PC-3 (cell line): ENCODE data around the gene OR8B8. TPM values are rescaled to one million over a fixed set of nuclear protein-coding genes. Genes with fewer than 3 reads are reported as not detected.

Source experiments
- ATAC-seq: fragments of 200-7000 bp; cut with Tn5 transposase; 2 replicates; pipeline ENCODE4 v1.9.1; 2020; ENCODE audit warnings: mild to moderate bottlenecking, moderate library complexity
- BruUV-seq: library from RNA; stranded (reverse); fragments of 400-500 nt; replicated peaks from 2 replicates; lab custom pipeline; 2021; lab: Mats Ljungman, UMichigan
- CTCF ChIA-PET: fragments of 300-600 bp; sonication (Branson Sonifier 250); formaldehyde crosslinking; loops from one replicate; lab custom pipeline; 2022; ENCODE audit warnings: antibody characterized with exemption; lab: Charles Lee
- POLR2A ChIA-PET: fragments of 300-600 bp; sonication (Branson Sonifier 250); formaldehyde crosslinking; loops from one replicate; lab custom pipeline; 2022; ENCODE audit warnings: antibody characterized with exemption; ENCODE audit not compliant: unreplicated experiment; lab: Charles Lee
- DNase-seq: peaks from one replicate; pipeline ENCODE4 v3.0.0-alpha.2; 2015
- H2AFZ ChIP-seq: fragments of 300-600 bp; sonication (generic); 2 replicates; pipeline ENCODE4 v1.6.0; 2016; ENCODE audit warnings: antibody characterized with exemption, low read length
- H3F3A ChIP-seq: fragments of 300-600 bp; sonication (generic); one replicate; pipeline ENCODE4 v1.6.0; 2017; ENCODE audit warnings: antibody characterized with exemption, low read length, control low read depth, mild to moderate bottlenecking; ENCODE audit not compliant: unreplicated experiment
- H3K27ac ChIP-seq: fragments of 300-600 bp; sonication (generic); 2 replicates; pipeline ENCODE4 v1.5.1; 2016; ENCODE audit warnings: mild to moderate bottlenecking, low read length
- H3K27me3 ChIP-seq: fragments of 300-600 bp; sonication (generic); 2 replicates; pipeline ENCODE4 v1.6.1; 2016; ENCODE audit warnings: low read length, mixed read lengths
- H3K36me3 ChIP-seq: fragments of 300-600 bp; sonication (generic); 2 replicates; pipeline ENCODE4 v1.6.1; 2016; ENCODE audit warnings: low read depth, mixed run types, low read length, mixed read lengths
- H3K4me1 ChIP-seq: fragments of 300-600 bp; sonication (generic); 2 replicates; pipeline ENCODE4 v1.5.1; 2016; ENCODE audit warnings: low read length; ENCODE audit not compliant: insufficient read depth
- H3K4me2 ChIP-seq: fragments of 300-600 bp; sonication (generic); 2 replicates; pipeline ENCODE4 v1.6.0; 2016; ENCODE audit warnings: low read length
- H3K4me3 ChIP-seq: fragments of 300-600 bp; sonication (generic); 2 replicates; pipeline ENCODE4 v1.5.1; 2016; ENCODE audit warnings: mild to moderate bottlenecking, low read length, mixed read lengths
- H3K79me2 ChIP-seq: fragments of 300-600 bp; sonication (generic); 2 replicates; pipeline ENCODE4 v1.6.1; 2017; ENCODE audit warnings: low read length, mixed read lengths
- H3K9ac ChIP-seq: fragments of 300-600 bp; sonication (generic); 2 replicates; pipeline ENCODE4 v1.6.0; 2016; ENCODE audit warnings: mild to moderate bottlenecking, low read length
- H3K9me2 ChIP-seq: fragments of 300-600 bp; sonication (generic); replicated peaks from 2 replicates; pipeline ENCODE4 v1.6.1; 2016; ENCODE audit warnings: mixed run types, low read length, mixed read lengths
- H3K9me3 ChIP-seq: fragments of 300-600 bp; sonication (generic); 2 replicates; pipeline ENCODE4 v1.6.1; 2016; ENCODE audit warnings: low read length, mixed read lengths
- H4K20me1 ChIP-seq: fragments of 300-600 bp; sonication (generic); 2 replicates; pipeline ENCODE4 v1.6.1; 2016; ENCODE audit warnings: low read length, mixed read lengths
- CTCF ChIP-seq: fragments of 300-600 bp; sonication (generic); conservative IDR thresholded peaks from 2 replicates; pipeline ENCODE4 v1.5.1; 2017; ENCODE audit warnings: antibody characterized with exemption, low read depth, mild to moderate bottlenecking, low read length
- EZH2 ChIP-seq: fragments of 300-600 bp; sonication (generic); IDR thresholded peaks from one replicate; pipeline ENCODE4 v1.6.1; 2017; ENCODE audit warnings: antibody characterized with exemption, mild to moderate bottlenecking, low read length; ENCODE audit not compliant: unreplicated experiment
- EZH2phosphoT487 ChIP-seq: fragments of 300-600 bp; sonication (generic); IDR thresholded peaks from 2 replicates; pipeline ENCODE4 v1.6.1; 2018; ENCODE audit warnings: mild to moderate bottlenecking, antibody characterized with exemption, low read length, borderline replicate concordance
- intact Hi-C: fragments of 100-400 bp; cut with micrococcal nuclease; formaldehyde crosslinking; loops from 2 replicates; pipeline ENCODE4 v1.9.0; 2023
- total RNA-seq: library from RNA; depleted of rRNA; stranded (reverse); fragments of >200 nt; gene quantifications from 2 replicates; pipeline ENCODE4 v1.2.3, GENCODE V29; 2014

Gene OR8B8
- total RNA-seq, 1 experiment from 2014 or later = not detected

DNA sequence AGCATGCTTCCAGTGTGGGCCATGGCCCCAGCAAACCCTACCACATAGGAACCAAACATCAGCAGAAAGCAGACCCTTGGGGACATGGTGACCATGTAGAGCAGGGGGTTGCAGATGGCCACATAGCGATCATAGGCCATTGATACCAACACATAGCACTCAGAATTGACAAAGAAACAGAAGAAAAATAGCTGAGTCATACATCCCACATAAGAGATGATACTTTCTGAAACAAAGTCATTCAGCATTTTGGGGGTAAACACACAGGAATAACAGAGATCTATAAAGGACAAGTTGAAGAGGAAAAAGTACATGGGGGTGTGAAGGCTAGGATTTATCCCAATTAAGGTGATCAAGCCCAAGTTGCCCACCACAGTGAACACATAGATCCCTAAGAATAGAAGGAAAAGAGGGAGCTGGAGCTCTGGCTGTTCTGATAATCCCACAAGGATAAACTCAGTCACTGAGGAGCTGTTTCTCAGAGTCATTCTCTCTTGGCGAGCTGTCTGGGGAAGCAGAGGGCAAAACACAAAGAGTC lies 21.0 kb downstream of the OR8B8 start, which contains the start of gene OR8B4:
Gene OR8B4 (minus strand): TSS at position 488 of the 538 bp plus-strand sequence. CDS start 0 bp downstream, at position 488.
- Histone ChIP-seq H4K20me1 (no peaks in the 10 kb centered on the region), H3K79me2 (no peaks in the 10 kb centered on the region), H3K9me3 (no peaks in the 10 kb centered on the region), H3K27ac (no peak within 1 kb of the TSS), H3K4me1 (no peaks in the 10 kb centered on the region), H2AFZ (no peak within 1 kb of the TSS), H3K9ac (no peak within 1 kb of the TSS), H3K9me2 (no peaks in the 10 kb centered on the region), H3K27me3 (peaks cover 74% of the 10 kb centered on the region), H3K4me2 (no peak within 1 kb of the TSS), H3K36me3 (no peaks in the 10 kb centered on the region), H3F3A (no peaks in the 10 kb centered on the region), H3K4me3 (no peak within 1 kb of the TSS)
- TF ChIP-seq EZH2phosphoT487 (no peak), CTCF (no peak), EZH2 (no peak)
- POLR2A ChIA-PET = no interaction called here
- ATAC-seq (no peak), DNase-seq (no peak)
- BruUV-seq = no TSS peak
- intact Hi-C loops = no loop called here
- CTCF ChIA-PET = no interaction called here

DNA sequence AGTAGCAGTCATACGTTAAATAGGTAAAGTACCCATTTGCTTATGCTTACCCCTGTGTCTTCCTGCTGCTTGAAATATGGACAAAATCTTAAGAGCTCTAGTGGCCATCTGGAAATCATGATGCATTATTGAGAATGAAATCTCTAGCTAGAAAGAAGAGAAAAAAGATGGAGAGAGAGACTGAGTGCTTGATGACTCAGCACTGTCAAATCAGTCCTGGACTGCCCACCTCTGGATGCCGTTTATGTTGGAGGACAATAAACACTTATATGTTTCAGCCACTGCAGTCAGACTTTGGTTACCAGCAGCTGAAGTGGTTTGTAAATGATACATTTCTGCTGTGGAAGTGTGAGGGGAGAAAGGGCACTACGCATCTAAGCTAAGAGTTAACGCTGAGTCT lies 24.5 kb downstream of the OR8B8 start:
- no peaks in the 10 kb centered on the region for H4K20me1 ChIP-seq
- H3K27me3 ChIP-seq = peaks cover 84% of the 10 kb centered on the region
- H3K4me3 ChIP-seq = no peak overlapping the region
- no peaks in the 10 kb centered on the region for H3K9me3 ChIP-seq
- no TSS peak for BruUV-seq
- intact Hi-C loops = no loop called here
- ATAC-seq (no peak), DNase-seq (no peak)
- ChIA-PET POLR2A (no interaction called here), CTCF (no interaction called here)
- no peaks in the 10 kb centered on the region for H3K79me2 ChIP-seq
- H3K4me1 ChIP-seq = no peaks in the 10 kb centered on the region
- no peaks in the 10 kb centered on the region for H3K36me3 ChIP-seq
- no peak overlapping the region for H3K27ac ChIP-seq
- no peaks in the 10 kb centered on the region for H3K9me2 ChIP-seq
- H2AFZ ChIP-seq = no peak overlapping the region
- no peak overlapping the region for H3K9ac ChIP-seq
- TF ChIP-seq EZH2phosphoT487 = no peak
- TF ChIP-seq EZH2 = no peak
- TF ChIP-seq CTCF = no peak
- H3K4me2 ChIP-seq = no peak overlapping the region
- H3F3A ChIP-seq = no peaks in the 10 kb centered on the region

DNA sequence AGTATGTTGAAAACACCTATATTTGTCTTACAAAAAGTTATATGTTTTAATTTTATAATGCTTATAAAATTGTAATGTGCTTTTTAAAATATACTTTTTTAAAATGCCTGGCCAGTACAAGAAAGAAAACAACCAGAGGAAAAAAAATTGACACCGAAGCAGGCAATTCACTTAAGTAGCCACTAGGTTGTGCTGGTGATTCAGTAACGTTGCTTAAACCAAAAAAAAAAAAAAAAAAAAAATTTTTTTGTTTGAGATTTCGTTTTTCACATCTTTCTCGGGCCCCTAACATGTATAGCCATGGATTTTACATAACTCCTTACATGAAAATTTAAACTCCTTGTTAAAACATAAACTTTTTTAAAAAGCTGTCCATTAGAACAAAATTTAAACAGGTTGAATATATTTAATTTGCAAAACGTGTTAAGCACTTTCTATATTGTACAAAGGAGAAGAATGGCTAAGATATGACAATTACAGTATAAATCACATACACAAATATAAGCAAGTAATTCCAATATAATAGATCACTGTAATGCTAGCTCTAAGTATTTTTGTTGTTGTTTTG lies 30.1 kb downstream of the OR8B8 start:
- Histone ChIP-seq H3K4me2 (peak overlapping the region; percentile 20; the same call in 1 of the 2 replicates), H3K9me2 (no peaks in the 10 kb centered on the region), H3K9ac (no peak overlapping the region), H4K20me1 (0 out of 2 replicates have a peak, but pooled peaks cover 5% of the 10 kb centered on the region), H3F3A (no peaks in the 10 kb centered on the region), H3K4me1 (no peaks in the 10 kb centered on the region), H3K27me3 (peaks cover 78% of the 10 kb centered on the region), H3K36me3 (no peaks in the 10 kb centered on the region), H3K9me3 (no peaks in the 10 kb centered on the region), H3K79me2 (no peaks in the 10 kb centered on the region), H3K27ac (no peak overlapping the region), H3K4me3 (no peak overlapping the region), H2AFZ (no peak overlapping the region)
- ChIA-PET POLR2A (no interaction called here), CTCF (interaction anchor here (0.6 to 1.0 kb wide), 2 partner anchors 187 to 190 kb away, joined by 3 read pairs; no protein-coding TSS in a partner anchor)
- DNase-seq (peak; percentile 69), ATAC-seq (no peak)
- intact Hi-C loops = loop anchor here (1.0 kb wide), 1 partner anchor 171 kb away; no protein-coding TSS in a partner anchor
- TF ChIP-seq EZH2phosphoT487 (no peak), CTCF (peak; percentile 73)
- no TSS peak for BruUV-seq
